Effector memory CD4-positive, alpha-beta T cell (primary cell): ENCODE data around the gene LRSAM1.

Experiments used
- DNase-seq, 3 donors: peaks; one replicate each; pipeline ENCODE4 v3.0.0-alpha.2; 2020
- H3K27ac ChIP-seq: 2 replicates; pipeline ENCODE4 v1.7.0; 2013; ENCODE audit warnings: mild to moderate bottlenecking, low read length, moderate library complexity; ENCODE audit not compliant: insufficient read depth, poor library complexity, severe bottlenecking
- H3K27me3 ChIP-seq: replicated peaks from 2 replicates; pipeline ENCODE4 v1.7.0; 2013; ENCODE audit warnings: mild to moderate bottlenecking, low read length; ENCODE audit not compliant: insufficient read depth, control insufficient read depth, poor library complexity, severe bottlenecking
- H3K36me3 ChIP-seq: 2 replicates; pipeline ENCODE4 v1.7.0; 2013; ENCODE audit warnings: mild to moderate bottlenecking, low read length, moderate library complexity; ENCODE audit not compliant: control insufficient read depth, insufficient read depth
- H3K4me1 ChIP-seq: 2 replicates; pipeline ENCODE4 v1.7.0; 2013; ENCODE audit warnings: low read length, mild to moderate bottlenecking; ENCODE audit not compliant: control insufficient read depth, insufficient read depth, poor library complexity, severe bottlenecking
- H3K4me3 ChIP-seq: 2 replicates; pipeline ENCODE4 v1.7.0; 2013; ENCODE audit warnings: low read length, low read depth, mild to moderate bottlenecking; ENCODE audit not compliant: insufficient read depth, poor library complexity, severe bottlenecking
- H3K9me3 ChIP-seq: 2 replicates; pipeline ENCODE4 v1.7.0; 2013; ENCODE audit warnings: mild to moderate bottlenecking, low read length, moderate library complexity; ENCODE audit not compliant: control insufficient read depth

LRSAM1 gene

DNA sequence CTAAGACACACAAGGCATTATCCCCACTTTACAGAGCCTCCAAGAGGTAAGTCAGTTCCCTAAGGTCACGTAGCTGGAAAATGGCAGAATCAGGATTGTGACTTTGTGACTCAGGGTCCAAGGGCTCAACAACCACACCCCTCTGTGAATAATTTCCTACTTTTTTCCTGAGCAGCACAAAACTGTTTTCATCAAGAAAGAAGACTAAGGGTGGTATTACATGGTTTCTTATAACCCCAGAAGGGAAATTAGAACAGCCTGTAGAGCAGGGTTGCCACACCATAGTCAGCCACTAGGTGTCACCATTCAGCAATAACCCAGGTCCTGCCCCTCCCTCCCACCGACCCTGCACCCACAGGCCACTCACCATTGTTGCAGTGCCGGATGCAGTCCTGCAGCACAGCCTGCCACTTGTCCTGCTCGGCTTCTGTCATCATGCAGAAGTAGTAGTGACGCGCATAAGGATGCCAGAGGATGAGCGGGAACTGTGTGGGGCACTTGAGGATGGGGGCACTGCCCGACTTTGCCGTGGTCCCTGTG lies 72.1 kb downstream of the LRSAM1 start:
- H3K36me3 ChIP-seq, result peaks cover 24% of the 10 kb centered on the region
- no peaks in the 10 kb centered on the region for H3K4me1 ChIP-seq
- peak in 1 of 3 donors; percentile 6 for DNase-seq
- peaks cover 4% of the 10 kb centered on the region for H3K9me3 ChIP-seq
- no peaks in the 10 kb centered on the region for H3K27me3 ChIP-seq
- H3K4me3 ChIP-seq, result no peak overlapping the region
- H3K27ac ChIP-seq, result no peak overlapping the region

DNA sequence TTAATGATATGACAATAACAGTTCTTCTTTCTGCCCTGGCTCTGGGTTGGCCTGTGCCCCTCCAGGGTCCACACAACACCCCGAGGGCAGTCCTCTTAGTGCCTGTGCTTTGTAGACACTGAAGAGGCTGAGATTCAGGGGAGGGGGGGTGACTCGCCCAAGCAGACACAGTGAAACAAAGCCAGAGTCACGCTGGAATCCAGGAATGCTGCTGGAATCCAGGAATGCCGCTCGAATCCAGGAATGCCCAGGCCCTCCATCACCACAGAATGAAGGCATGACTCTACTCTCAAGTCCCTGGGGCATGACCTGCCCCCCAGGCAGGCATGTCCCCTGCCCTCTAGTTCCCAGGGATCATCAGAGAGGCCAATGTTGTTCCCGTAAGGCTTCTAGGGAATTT lies 73.1 kb downstream of the LRSAM1 start:
- no peaks in the 10 kb centered on the region for H3K4me1 ChIP-seq
- no peaks in the 10 kb centered on the region for H3K27me3 ChIP-seq
- no peak for DNase-seq
- H3K4me3 ChIP-seq, result no peak overlapping the region
- H3K9me3 ChIP-seq, result peaks cover 4% of the 10 kb centered on the region
- H3K27ac ChIP-seq, result no peak overlapping the region
- H3K36me3 ChIP-seq, result peaks cover 24% of the 10 kb centered on the region

DNA sequence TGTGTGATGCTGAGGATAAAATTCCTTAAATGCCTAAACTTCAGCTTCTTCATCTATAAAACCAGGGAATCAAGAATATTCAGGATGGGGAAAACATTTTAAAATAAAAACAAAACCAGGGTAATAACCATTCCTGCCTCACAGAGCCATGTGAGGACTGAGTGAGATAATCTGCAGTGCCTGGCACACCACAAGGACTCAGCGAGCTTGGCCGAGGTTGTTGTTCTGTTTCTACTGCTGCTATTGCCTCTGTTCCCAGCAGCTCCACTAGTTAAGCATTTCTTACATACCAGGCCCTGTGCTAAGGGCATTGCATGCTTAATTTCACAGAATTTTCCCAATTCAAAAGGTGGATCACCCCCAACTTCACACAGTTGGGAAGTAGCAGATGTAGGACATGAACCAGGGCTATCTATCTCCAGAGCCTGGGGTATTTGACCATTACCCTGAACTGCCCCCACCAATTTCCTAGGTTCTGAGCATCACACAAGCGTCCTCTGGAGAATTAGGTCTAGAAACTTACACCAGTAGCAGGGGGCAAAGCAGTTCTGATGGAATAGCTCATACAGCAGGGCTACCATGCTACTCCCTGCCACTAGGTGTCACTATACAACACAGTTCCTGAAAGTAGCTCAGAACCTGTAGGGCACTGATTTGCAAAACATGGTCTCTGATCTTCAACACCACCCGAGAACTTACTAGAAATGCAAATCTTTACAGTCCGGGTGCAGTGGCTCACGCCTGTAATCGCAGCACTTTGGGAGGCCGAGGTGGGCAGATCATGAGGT lies 74.3 kb downstream of the LRSAM1 start:
- Histone ChIP-seq H3K4me3 (no peak overlapping the region), H3K27me3 (no peaks in the 10 kb centered on the region), H3K4me1 (no peaks in the 10 kb centered on the region), H3K9me3 (peaks cover 4% of the 10 kb centered on the region), H3K27ac (no peak overlapping the region), H3K36me3 (peaks cover 24% of the 10 kb centered on the region)
- DNase-seq, result no peak

DNA sequence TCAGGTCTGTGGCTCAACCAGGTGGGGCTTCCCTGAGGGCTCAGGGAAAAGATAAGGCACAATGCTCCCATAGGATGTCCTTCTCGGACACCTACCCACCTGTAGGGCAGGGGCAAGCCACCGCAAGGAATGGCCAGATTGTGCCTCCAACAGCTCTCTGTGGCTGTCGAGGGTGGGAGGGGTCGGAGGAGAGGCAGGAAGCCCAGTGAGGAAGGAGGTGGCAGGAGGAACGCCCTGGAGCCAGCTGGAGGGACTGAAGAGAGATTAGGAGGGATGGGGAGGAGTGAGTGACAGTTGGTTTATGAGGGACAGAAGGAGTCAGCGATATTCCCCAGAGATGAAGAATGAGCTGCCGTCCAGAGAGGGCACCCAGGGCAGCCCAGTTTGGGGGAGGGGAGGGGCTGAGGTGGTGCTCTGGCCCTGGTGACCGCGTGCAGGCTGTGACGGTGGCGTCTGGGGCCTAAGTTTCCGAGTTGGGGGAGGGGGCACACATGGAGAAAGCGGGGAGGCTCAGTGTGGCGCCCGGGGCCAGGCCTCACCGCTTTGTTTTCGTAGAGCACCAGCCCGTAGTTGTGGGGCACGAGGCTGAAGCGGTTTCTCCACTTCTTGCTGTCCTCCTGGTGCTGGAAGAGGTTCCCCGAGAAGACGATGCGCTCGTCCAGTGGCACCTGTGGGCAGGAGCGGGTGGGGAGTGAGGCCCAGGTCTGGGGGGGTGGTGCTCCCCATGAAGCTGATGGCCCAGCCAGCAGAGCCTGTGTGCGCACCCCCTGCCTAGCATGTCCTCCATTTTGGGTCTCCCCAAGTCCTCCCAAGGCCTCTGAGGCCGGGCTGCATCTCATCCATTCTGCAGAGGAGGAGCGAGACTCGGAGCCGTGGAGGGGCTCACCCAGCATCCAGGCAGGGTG lies 75.6 kb downstream of the LRSAM1 start:
- Histone ChIP-seq H3K27me3 (no peaks in the 10 kb centered on the region), H3K36me3 (peaks cover 24% of the 10 kb centered on the region), H3K9me3 (peaks cover 4% of the 10 kb centered on the region), H3K27ac (no peak overlapping the region), H3K4me3 (no peak overlapping the region), H3K4me1 (no peaks in the 10 kb centered on the region)
- DNase-seq, result no peak

DNA sequence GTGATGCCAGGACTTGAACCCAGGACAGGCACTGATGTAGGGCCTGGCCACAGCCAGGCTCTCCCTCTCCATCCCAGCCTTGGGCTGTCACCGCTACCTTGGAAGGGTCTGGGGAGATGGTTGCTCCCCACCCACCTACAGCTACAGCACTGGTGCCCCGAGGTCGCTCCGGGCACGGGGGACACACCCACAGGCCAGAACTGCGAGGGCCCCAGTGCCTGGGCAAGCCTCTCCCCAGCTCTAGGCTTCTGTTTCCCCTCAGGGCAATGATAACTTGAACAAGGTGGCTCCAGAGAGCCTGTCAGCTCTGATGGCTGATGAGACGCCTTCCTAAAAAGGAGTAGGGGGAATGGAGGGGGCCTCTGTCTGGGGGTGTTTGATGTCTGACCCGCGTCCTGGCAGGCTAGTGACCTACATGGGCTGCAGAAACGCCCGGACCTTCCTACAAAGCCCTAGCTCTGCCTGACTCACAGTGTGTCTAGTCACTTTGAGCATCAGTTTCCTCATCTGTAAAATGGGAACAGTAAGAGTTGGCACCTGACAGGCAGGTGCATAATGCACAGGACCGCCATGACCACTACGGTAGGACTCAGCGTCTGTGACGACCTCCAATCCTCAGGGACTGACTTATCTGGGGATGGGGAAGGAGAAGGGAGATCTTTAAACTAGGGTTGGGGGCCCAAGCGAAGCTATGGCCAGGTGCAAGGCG lies 76.4 kb downstream of the LRSAM1 start:
- Histone ChIP-seq H3K4me1 (no peaks in the 10 kb centered on the region), H3K9me3 (peaks cover 4% of the 10 kb centered on the region), H3K4me3 (no peak overlapping the region), H3K36me3 (peaks cover 24% of the 10 kb centered on the region), H3K27me3 (no peaks in the 10 kb centered on the region), H3K27ac (no peak overlapping the region)
- no peak for DNase-seq

DNA sequence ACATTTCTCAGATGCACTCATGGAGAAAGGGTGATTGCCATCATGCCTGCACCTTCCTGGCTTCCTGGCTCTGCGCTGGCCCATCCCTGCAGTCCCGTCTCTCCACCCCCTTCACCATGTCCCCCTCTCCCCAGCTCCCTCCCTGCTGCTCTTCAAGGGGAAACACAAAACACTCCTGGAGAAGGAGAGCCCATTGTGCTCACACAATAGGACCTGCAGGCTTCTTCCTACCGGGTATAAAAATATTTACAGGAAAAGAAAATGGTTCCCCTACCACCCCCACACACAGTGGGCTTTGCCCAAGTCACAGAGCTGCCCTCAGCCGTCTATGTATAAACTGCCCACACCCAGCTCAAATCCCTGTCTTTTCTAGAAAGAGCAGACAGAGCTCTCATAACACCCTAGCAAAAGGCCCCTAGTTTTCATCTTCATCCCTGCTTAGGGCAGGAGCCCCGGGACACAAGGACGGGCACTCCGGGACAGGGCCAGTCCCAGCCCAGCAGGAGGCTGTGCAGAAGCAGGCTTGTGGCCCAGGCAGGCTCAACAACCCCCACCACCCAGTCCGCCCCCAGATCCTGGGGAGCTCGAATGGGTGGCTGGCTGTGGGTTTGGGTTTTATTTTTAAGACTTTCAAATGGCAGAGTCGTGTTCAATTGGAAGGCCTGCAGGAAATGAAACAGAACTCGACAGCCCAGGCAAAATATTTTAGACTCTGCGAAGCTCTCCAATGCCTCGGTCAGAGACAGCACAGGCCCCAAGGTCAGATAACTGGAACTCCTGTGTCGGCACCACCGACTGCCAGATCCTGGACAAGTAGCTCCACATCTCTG lies 77.3 kb downstream of the LRSAM1 start:
- Histone ChIP-seq H3K27ac (no peak overlapping the region), H3K4me3 (no peak overlapping the region), H3K36me3 (peaks cover 19% of the 10 kb centered on the region), H3K4me1 (no peaks in the 10 kb centered on the region), H3K27me3 (no peaks in the 10 kb centered on the region), H3K9me3 (peaks cover 4% of the 10 kb centered on the region)
- no peak for DNase-seq

DNA sequence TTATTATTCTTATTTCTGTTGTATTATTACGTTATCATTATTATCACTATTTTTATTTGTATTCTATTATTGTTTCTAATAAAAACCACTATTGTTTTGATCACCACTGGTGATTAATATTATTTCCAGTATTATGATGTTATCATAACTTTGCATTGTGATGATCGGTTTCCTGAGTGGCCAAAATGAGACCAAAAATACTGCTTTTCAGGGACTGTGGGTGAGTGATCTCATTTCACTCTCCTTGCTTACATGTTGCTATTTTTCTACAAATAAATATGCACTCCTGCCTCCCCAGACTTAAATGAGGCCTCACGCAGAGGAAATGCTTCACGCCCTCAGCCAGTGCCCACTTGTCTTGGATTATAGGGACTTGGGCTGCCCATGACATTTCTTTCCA lies 78.4 kb downstream of the LRSAM1 start:
- no peak for DNase-seq
- peaks cover 9% of the 10 kb centered on the region for H3K36me3 ChIP-seq
- H3K4me3 ChIP-seq, result no peak overlapping the region
- no peaks in the 10 kb centered on the region for H3K27me3 ChIP-seq
- H3K9me3 ChIP-seq, result peaks cover 4% of the 10 kb centered on the region
- no peak overlapping the region for H3K27ac ChIP-seq
- no peaks in the 10 kb centered on the region for H3K4me1 ChIP-seq

DNA sequence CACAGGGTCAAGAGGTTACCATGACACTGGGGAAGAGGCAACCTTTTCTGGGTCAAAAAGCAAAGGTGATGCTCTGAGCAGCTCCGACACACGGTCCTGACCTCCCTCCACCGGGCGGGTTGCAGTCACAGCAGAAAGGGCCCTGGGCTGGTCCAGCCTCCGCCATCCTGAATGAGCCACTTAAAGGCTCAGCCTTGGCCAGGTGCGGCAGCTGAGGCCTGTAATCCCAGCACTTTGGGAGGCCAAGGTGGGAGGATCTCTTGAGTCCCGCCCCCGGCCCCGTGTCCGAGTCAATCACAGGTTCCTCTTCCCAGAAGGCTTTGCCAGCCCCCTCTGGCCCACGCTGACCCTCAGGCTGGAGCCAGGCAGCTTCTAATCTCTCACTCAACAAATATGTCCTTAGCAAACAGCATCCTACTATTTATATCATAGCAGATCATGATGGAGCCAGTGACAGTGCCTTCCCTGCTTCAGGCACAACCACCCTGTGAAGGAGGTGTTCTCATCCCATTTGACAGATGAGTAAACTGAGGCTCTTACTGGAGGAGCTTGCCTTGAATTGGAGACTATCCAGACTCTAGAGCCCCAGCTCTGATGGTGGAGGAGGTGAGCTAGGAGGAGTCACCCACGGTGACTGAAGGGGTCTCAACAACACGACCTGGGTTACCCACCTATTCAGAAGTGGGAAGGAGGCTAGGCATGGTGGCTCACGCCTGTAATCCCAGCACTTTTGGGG lies 79.1 kb downstream of the LRSAM1 start:
- DNase-seq, result no peak
- Histone ChIP-seq H3K4me3 (no peak overlapping the region), H3K36me3 (peaks cover 3% of the 10 kb centered on the region)

DNA sequence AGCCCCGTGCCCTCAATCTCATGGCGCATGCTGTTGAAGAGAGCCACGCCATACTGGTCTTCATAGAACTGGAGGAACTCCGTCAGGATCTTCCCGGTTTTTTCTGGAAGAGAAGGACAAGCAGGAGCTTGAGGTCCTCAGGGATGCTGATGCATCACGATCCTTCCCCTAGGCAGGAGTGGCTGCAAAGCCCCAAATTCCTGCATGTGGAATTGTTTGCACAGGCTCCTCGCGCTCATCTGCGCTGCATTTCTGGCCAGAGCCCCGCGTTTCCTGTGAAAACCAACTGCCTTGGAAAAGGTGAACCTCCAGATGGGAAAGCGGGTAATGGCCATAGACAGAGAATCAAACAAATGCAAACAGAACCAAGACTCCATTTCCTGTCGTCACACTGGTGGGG lies 80.4 kb downstream of the LRSAM1 start:
- H3K27me3 ChIP-seq, result no peaks in the 10 kb centered on the region
- DNase-seq, result no peak
- H3K36me3 ChIP-seq, result no peaks in the 10 kb centered on the region
- no peaks in the 10 kb centered on the region for H3K9me3 ChIP-seq
- H3K4me3 ChIP-seq, result no peak overlapping the region
- no peaks in the 10 kb centered on the region for H3K4me1 ChIP-seq
- no peak overlapping the region for H3K27ac ChIP-seq

More for the DNA sequence above, 79.1 kb downstream of the LRSAM1 start:
- Histone ChIP-seq H3K27ac (no peak overlapping the region), H3K4me1 (no peaks in the 10 kb centered on the region), H3K9me3 (peaks cover 4% of the 10 kb centered on the region), H3K27me3 (no peaks in the 10 kb centered on the region)
